ENCODE data around the gene LRP2. TPM values are rescaled to one million over a fixed set of nuclear protein-coding genes. Genes with fewer than 3 reads are reported as not detected.

LRP2 gene
- total RNA-seq, 1 experiment from 2014 or later: 260 TPM

- TF ChIP-seq, protein P1, sequence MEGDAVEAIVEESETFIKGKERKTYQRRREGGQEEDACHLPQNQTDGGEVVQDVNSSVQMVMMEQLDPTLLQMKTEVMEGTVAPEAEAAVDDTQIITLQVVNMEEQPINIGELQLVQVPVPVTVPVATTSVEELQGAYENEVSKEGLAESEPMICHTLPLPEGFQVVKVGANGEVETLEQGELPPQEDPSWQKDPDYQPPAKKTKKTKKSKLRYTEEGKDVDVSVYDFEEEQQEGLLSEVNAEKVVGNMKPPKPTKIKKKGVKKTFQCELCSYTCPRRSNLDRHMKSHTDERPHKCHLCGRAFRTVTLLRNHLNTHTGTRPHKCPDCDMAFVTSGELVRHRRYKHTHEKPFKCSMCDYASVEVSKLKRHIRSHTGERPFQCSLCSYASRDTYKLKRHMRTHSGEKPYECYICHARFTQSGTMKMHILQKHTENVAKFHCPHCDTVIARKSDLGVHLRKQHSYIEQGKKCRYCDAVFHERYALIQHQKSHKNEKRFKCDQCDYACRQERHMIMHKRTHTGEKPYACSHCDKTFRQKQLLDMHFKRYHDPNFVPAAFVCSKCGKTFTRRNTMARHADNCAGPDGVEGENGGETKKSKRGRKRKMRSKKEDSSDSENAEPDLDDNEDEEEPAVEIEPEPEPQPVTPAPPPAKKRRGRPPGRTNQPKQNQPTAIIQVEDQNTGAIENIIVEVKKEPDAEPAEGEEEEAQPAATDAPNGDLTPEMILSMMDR (IDR thresholded peaks at IDR 0.05; ENCODE audit: insufficient read depth in 1 of 2, low read depth in 1 of 2, low read length in 1 of 2, severe bottlenecking in 1 of 2, unreplicated experiment in 1 of 2): no peak
Observed at GRCh38 chr2:169091256-169091655, 271.1 kb downstream of the LRP2 start.

GRCh38 chr2:169090133-169090820, 272.1 kb downstream of the LRP2 start:
- H3K4me3 ChIP-seq (ENCODE audit: low read depth, low read length): no peak overlapping the region
- Mint-ChIP-seq H3K4me3 (ENCODE audit: unreplicated experiment) (no peak overlapping the region), H3K4me1 (ENCODE audit: low read depth, unreplicated experiment) (no peaks in the 10 kb centered on the region), H3K36me3 (ENCODE audit: insufficient read depth, unreplicated experiment) (no peaks in the 10 kb centered on the region), H3K27ac (ENCODE audit: unreplicated experiment) (no peak overlapping the region), H3K27me3 (ENCODE audit: insufficient read depth, unreplicated experiment) (peaks cover 10% of the 10 kb centered on the region), H3K9me3 (ENCODE audit: unreplicated experiment) (peaks cover 15% of the 10 kb centered on the region)
- H3K4me1 ChIP-seq: no peaks in the 10 kb centered on the region
- no peak for DNase-seq
- no peaks in the 10 kb centered on the region; the same call in 1 of the 2 replicates for H3K9me3 ChIP-seq
- CTCF ChIA-PET: interaction anchor here (0.6 kb wide), 1 partner anchor 1072 kb away, joined by 3 read pairs; no protein-coding TSS in a partner anchor
- POLR2A ChIA-PET: no interaction called here
- intact Hi-C loops (cut with micrococcal nuclease; ENCODE audit: unreplicated experiment): no loop called here
- H3K36me3 ChIP-seq (ENCODE audit: control insufficient read depth, insufficient read depth, low read length): no peaks in the 10 kb centered on the region
- BruUV-seq (replicated peaks): no TSS peak
- TF ChIP-seq, protein P1 (IDR thresholded peaks at IDR 0.05; ENCODE audit: insufficient read depth in 1 of 2, low read depth in 1 of 2, low read length in 1 of 2, severe bottlenecking in 1 of 2, unreplicated experiment in 1 of 2): no peak
- H3K27me3 ChIP-seq (replicated peaks; ENCODE audit: control insufficient read depth, insufficient read depth, low read length): no peaks in the 10 kb centered on the region

More at GRCh38 chr2:169091256-169091655, 271.1 kb downstream of the LRP2 start:
- H3K4me1 ChIP-seq: no peaks in the 10 kb centered on the region
- no peak for DNase-seq
- peaks cover 6% of the 10 kb centered on the region for H3K9me3 Mint-ChIP-seq (ENCODE audit: unreplicated experiment)
- H3K36me3 ChIP-seq (ENCODE audit: control insufficient read depth, insufficient read depth, low read length): no peaks in the 10 kb centered on the region
- no peaks in the 10 kb centered on the region for H3K4me1 Mint-ChIP-seq (ENCODE audit: low read depth, unreplicated experiment)
- intact Hi-C loops (cut with micrococcal nuclease; ENCODE audit: unreplicated experiment): no loop called here
- no peak overlapping the region for H3K27ac Mint-ChIP-seq (ENCODE audit: unreplicated experiment)
- no peaks in the 10 kb centered on the region for H3K36me3 Mint-ChIP-seq (ENCODE audit: insufficient read depth, unreplicated experiment)
- POLR2A ChIA-PET: no interaction called here
- H3K27me3 Mint-ChIP-seq (ENCODE audit: insufficient read depth, unreplicated experiment): peaks cover 9% of the 10 kb centered on the region
- H3K4me3 Mint-ChIP-seq (ENCODE audit: unreplicated experiment): no peak overlapping the region
- H3K4me3 ChIP-seq (ENCODE audit: low read depth, low read length): no peak overlapping the region
- H3K27me3 ChIP-seq (replicated peaks; ENCODE audit: control insufficient read depth, insufficient read depth, low read length): no peaks in the 10 kb centered on the region
- no TSS peak for BruUV-seq (replicated peaks)
- CTCF ChIA-PET: no interaction called here
- no peaks in the 10 kb centered on the region for H3K9me3 ChIP-seq

GRCh38 chr2:169089182-169089581, 273.2 kb downstream of the LRP2 start:
- TF ChIP-seq, protein P1 (IDR thresholded peaks at IDR 0.05; ENCODE audit: insufficient read depth in 1 of 2, low read depth in 1 of 2, low read length in 1 of 2, severe bottlenecking in 1 of 2, unreplicated experiment in 1 of 2): no peak
- Mint-ChIP-seq H3K36me3 (ENCODE audit: insufficient read depth, unreplicated experiment) (no peaks in the 10 kb centered on the region), H3K4me1 (ENCODE audit: low read depth, unreplicated experiment) (no peaks in the 10 kb centered on the region), H3K27me3 (ENCODE audit: insufficient read depth, unreplicated experiment) (peaks cover 10% of the 10 kb centered on the region), H3K4me3 (ENCODE audit: unreplicated experiment) (no peak overlapping the region), H3K9me3 (ENCODE audit: unreplicated experiment) (peaks cover 20% of the 10 kb centered on the region), H3K27ac (ENCODE audit: unreplicated experiment) (no peak overlapping the region)
- intact Hi-C loops (cut with micrococcal nuclease; ENCODE audit: unreplicated experiment): loop anchor here (5.0 kb wide), 1 partner anchor 127 kb away; no protein-coding TSS in a partner anchor
- H3K36me3 ChIP-seq (ENCODE audit: control insufficient read depth, insufficient read depth, low read length): no peaks in the 10 kb centered on the region
- CTCF ChIA-PET: no interaction called here
- no peak for DNase-seq
- no TSS peak for BruUV-seq (replicated peaks)
- no peaks in the 10 kb centered on the region; the same call in 1 of the 2 replicates for H3K9me3 ChIP-seq
- POLR2A ChIA-PET: no interaction called here
- no peak overlapping the region for H3K4me3 ChIP-seq (ENCODE audit: low read depth, low read length)
- no peaks in the 10 kb centered on the region for H3K4me1 ChIP-seq
- H3K27me3 ChIP-seq (replicated peaks; ENCODE audit: control insufficient read depth, insufficient read depth, low read length): no peaks in the 10 kb centered on the region

All from Caco-2 (cell line).